HCT116 (cell line): ENCODE results near the gene DMKN. TPM values are rescaled to one million over a fixed set of nuclear protein-coding genes. Genes with fewer than 3 reads are reported as not detected.

Source experiments
- ATAC-seq: fragments of 200-7000 bp; cut with Tn5 transposase; 2 replicates; pipeline ENCODE4 v1.9.1; 2020; ENCODE audit warnings: mild to moderate bottlenecking, moderate library complexity
- BruUV-seq: library from RNA; stranded (reverse); fragments of 400-500 nt; replicated peaks from 2 replicates; lab custom pipeline; 2021; lab: Mats Ljungman, UMichigan
- CTCF ChIA-PET: fragments of 300-600 bp; sonication (Branson Sonifier 250); formaldehyde crosslinking; loops from one replicate; lab custom pipeline; 2021; ENCODE audit warnings: antibody characterized with exemption; lab: Charles Lee
- POLR2A ChIA-PET: fragments of 300-600, 350-600 bp; sonication (Branson Sonifier 250); formaldehyde crosslinking; loops from one replicate; lab custom pipeline; 2021; ENCODE audit warnings: antibody characterized with exemption; lab: Charles Lee
- RAD21 ChIA-PET, 2 experiments: fragments of 300-600 bp; sonication (Branson Sonifier 250); formaldehyde crosslinking; loops; one replicate each; lab custom pipeline; 2023; ENCODE audit warnings: low total read pairs in 2 of 2; ENCODE audit not compliant: uncharacterized antibody in 2 of 2, unreplicated experiment in 2 of 2, low non-redundant PET in 1 of 2; lab: Charles Lee
- DNase-seq: peaks from one replicate; pipeline ENCODE4 v3.0.0-alpha.2; 2010; ENCODE audit warnings: low read depth, low spot score
- H2AFZ ChIP-seq: fragments of 200-600 bp; shearing (Covaris generic), sonication (generic); 2 replicates; pipeline ENCODE4 v1.6.1; 2017; ENCODE audit warnings: low read depth, mixed run types, mixed read lengths, antibody characterized with exemption, low read length; ENCODE audit not compliant: poor library complexity, severe bottlenecking
- H3K27ac ChIP-seq: 2 replicates; pipeline ENCODE4 v1.5.1; 2012; ENCODE audit warnings: low read depth, low read length
- H3K27me3 ChIP-seq: fragments of 200-600 bp; sonication (generic); 2 replicates; pipeline ENCODE4 v1.6.1; 2016; ENCODE audit warnings: mixed run types, low read length, mixed read lengths; ENCODE audit not compliant: insufficient read depth
- H3K36me3 ChIP-seq, 2 experiments: fragments of 200-500 bp in 1 of 2; fragments of 200-600 bp in 1 of 2; sonication (Bioruptor generic) in 1 of 2; sonication (generic) in 1 of 2; 2 replicates each; pipeline versions ENCODE4 v1.5.1 to v1.6.1; 2014 to 2016; ENCODE audit warnings: low read length in 2 of 2, inconsistent platforms in 1 of 2, mixed read lengths in 1 of 2, mixed run types in 1 of 2; ENCODE audit not compliant: insufficient read depth in 2 of 2, control insufficient read depth in 1 of 2
- H3K4me1 ChIP-seq, 2 experiments: fragments of 200-600 bp in 1 of 2; sonication (generic) in 1 of 2; 2 replicates each; pipeline versions ENCODE4 v1.5.1 to v1.6.1; 2012 to 2017; ENCODE audit warnings: low read length in 2 of 2, inconsistent platforms in 1 of 2, mild to moderate bottlenecking in 1 of 2, mixed read lengths in 1 of 2, mixed run types in 1 of 2, moderate library complexity in 1 of 2; ENCODE audit not compliant: insufficient read depth in 2 of 2, control insufficient read depth in 1 of 2
- H3K4me2 ChIP-seq: fragments of 200-600 bp; sonication (generic); 2 replicates; pipeline ENCODE4 v1.6.1; 2017; ENCODE audit warnings: mixed run types, low read length, mixed read lengths
- H3K4me3 ChIP-seq, 2 experiments: fragments of 200-600 bp in 1 of 2; sonication (generic) in 1 of 2; replicated peaks in 1 of 2; 2 replicates each; pipeline ENCODE4 v1.5.1; 2011 to 2016; ENCODE audit warnings: low read length in 2 of 2, control low read depth in 1 of 2, low read depth in 1 of 2, mild to moderate bottlenecking in 1 of 2, mixed read lengths in 1 of 2, mixed run types in 1 of 2
- H3K79me2 ChIP-seq: fragments of 200-600 bp; sonication (generic); 2 replicates; pipeline ENCODE4 v1.6.1; 2017; ENCODE audit warnings: mild to moderate bottlenecking, mixed run types, low read length, moderate library complexity, mixed read lengths; ENCODE audit not compliant: insufficient read depth
- H3K9ac ChIP-seq: fragments of 200-600 bp; sonication (generic); 2 replicates; pipeline ENCODE4 v1.6.1; 2016; ENCODE audit warnings: low read length, mixed read lengths
- H3K9me2 ChIP-seq: fragments of 200-600 bp; sonication (generic), shearing (Covaris generic); 2 replicates; pipeline ENCODE4 v1.6.1; 2017; ENCODE audit warnings: mixed run types, mild to moderate bottlenecking, moderate library complexity; ENCODE audit not compliant: insufficient read depth
- H3K9me3 ChIP-seq, 2 experiments: fragments of 200-500 bp in 1 of 2; fragments of 200-600 bp in 1 of 2; sonication (Bioruptor generic) in 1 of 2; sonication (generic) in 1 of 2; 2 replicates each; pipeline ENCODE4 v1.6.1; 2014 to 2017; ENCODE audit warnings: low read length in 2 of 2, mixed read lengths in 2 of 2, inconsistent platforms in 1 of 2, low read depth in 1 of 2, mild to moderate bottlenecking in 1 of 2, mixed run types in 1 of 2, moderate library complexity in 1 of 2; ENCODE audit not compliant: control insufficient read depth in 1 of 2, insufficient read depth in 1 of 2
- H4K20me1 ChIP-seq: fragments of 200-600 bp; sonication (generic), shearing (Covaris generic); 2 replicates; pipeline ENCODE4 v1.6.1; 2017; ENCODE audit warnings: mixed run types, mild to moderate bottlenecking, moderate library complexity; ENCODE audit not compliant: insufficient read depth
- ATF3 ChIP-seq: IDR thresholded peaks from 2 replicates; pipeline ENCODE4 v1.6.1; 2012
- CBX3 ChIP-seq: IDR thresholded peaks from 2 replicates; pipeline ENCODE4 v1.6.1; 2012; ENCODE audit warnings: low read depth
- EGR1 ChIP-seq: IDR thresholded peaks from 2 replicates; pipeline ENCODE4 v1.6.1; 2012; ENCODE audit warnings: low read depth
- ELF1 ChIP-seq: IDR thresholded peaks from 2 replicates; pipeline ENCODE4 v1.6.1; 2012; ENCODE audit warnings: low read depth, borderline replicate concordance
- EZH2 ChIP-seq: fragments of 200-600 bp; sonication (generic); IDR thresholded peaks from 2 replicates; pipeline ENCODE4 v1.6.1; 2017; ENCODE audit warnings: antibody characterized with exemption, mixed run types
- EZH2phosphoT487 ChIP-seq: fragments of 200-600 bp; IDR thresholded peaks from 2 replicates; pipeline ENCODE4 v1.6.1; 2018; ENCODE audit warnings: antibody characterized with exemption, borderline replicate concordance
- MAX ChIP-seq: IDR thresholded peaks from 2 replicates; pipeline ENCODE4 v1.6.1; 2012
- RAD21 ChIP-seq: IDR thresholded peaks from 2 replicates; pipeline ENCODE4 v1.6.1; 2012; ENCODE audit warnings: low read depth, mild to moderate bottlenecking
- SRF ChIP-seq: IDR thresholded peaks from 2 replicates; pipeline ENCODE4 v1.6.1; 2012; ENCODE audit warnings: low read depth
- TCF7L2 ChIP-seq: IDR thresholded peaks from 2 replicates; pipeline ENCODE4 v1.7.0; 2011; ENCODE audit warnings: borderline replicate concordance, inconsistent platforms; ENCODE audit not compliant: insufficient read depth, insufficient read length; ENCODE audit errors: extremely low read depth
- YY1 ChIP-seq: IDR thresholded peaks from 2 replicates; pipeline ENCODE4 v1.6.1; 2011; ENCODE audit warnings: low read length, low read depth, moderate library complexity, mild to moderate bottlenecking; ENCODE audit not compliant: insufficient replicate concordance; ENCODE audit errors: extremely low read depth
- ZBTB33 ChIP-seq: IDR thresholded peaks from 2 replicates; pipeline ENCODE4 v1.6.1; 2011; ENCODE audit warnings: mild to moderate bottlenecking, low read length, moderate library complexity; ENCODE audit not compliant: insufficient replicate concordance; ENCODE audit errors: extremely low read depth
- ZFX ChIP-seq: fragments of 450-650 bp; IDR thresholded peaks from 2 replicates; pipeline ENCODE4 v1.6.1; 2017
- intact Hi-C: fragments of 100-400 bp; cut with micrococcal nuclease; formaldehyde crosslinking; loops from 2 replicates; pipeline ENCODE4 v1.10.0; 2022
- total RNA-seq: library from RNA; stranded (reverse); gene quantifications from one replicate; pipeline ENCODE4 v1.2.1, GENCODE V29; 2021; ENCODE audit not compliant: unreplicated experiment

DMKN gene
- total RNA-seq, 1 experiment from 2014 or later, result 246 TPM

GRCh38 chr19:35521124-35521743, 7.8 kb upstream of the DMKN start:
- H3K4me2 ChIP-seq, result no peak overlapping the region
- no peaks in the 10 kb centered on the region for H3K36me3 ChIP-seq
- H2AFZ ChIP-seq, result no peak overlapping the region
- no TSS peak for BruUV-seq
- POLR2A ChIA-PET, result interaction anchor here (3.9 kb wide), 1 partner anchor 11 kb away, joined by 22 read pairs; no protein-coding TSS in a partner anchor
- no peak overlapping the region for H3K27ac ChIP-seq
- H3K4me3 ChIP-seq, result no peak overlapping the region
- TF ChIP-seq ZFX (no peak), EZH2 (no peak), YY1 (no peak), RAD21 (no peak), ZBTB33 (no peak), EZH2phosphoT487 (no peak), MAX (no peak), ATF3 (no peak), TCF7L2 (no peak), ELF1 (no peak), SRF (no peak), CBX3 (no peak), EGR1 (no peak)
- TF ChIP-seq, all 23 proteins: peak for 0
- H3K4me1 ChIP-seq, result peaks cover 5 to 29% of the 10 kb centered on the region in 2 experiments; a peak in 3 of 4 replicates
- H3K27me3 ChIP-seq, result no peaks in the 10 kb centered on the region
- H3K9ac ChIP-seq, result no peak overlapping the region
- H3K9me2 ChIP-seq, result no peaks in the 10 kb centered on the region
- RAD21 ChIA-PET, result no interaction called here
- intact Hi-C loops, result no loop called here
- ATAC-seq (no peak), DNase-seq (no peak)
- H3K79me2 ChIP-seq, result no peaks in the 10 kb centered on the region
- CTCF ChIA-PET, result interaction anchor here (1.2 to 2.0 kb wide), 3 partner anchors 11 to 26 kb away, joined by 3 to 9 read pairs (median 3); no protein-coding TSS in a partner anchor
- H4K20me1 ChIP-seq, result no peaks in the 10 kb centered on the region
- no peaks in the 10 kb centered on the region for H3K9me3 ChIP-seq
